Caco-2 (cell line): ENCODE measurements around the gene DQX1. TPM values are rescaled to one million over a fixed set of nuclear protein-coding genes. Genes with fewer than 3 reads are reported as not detected.
"Not testable (repeated sequence)": the region's sequence is repeated elsewhere in the genome, so short reads cannot be mapped to it uniquely, and the experiment has no call there.

Source experiments
- BruUV-seq: library from RNA; stranded (reverse); fragments of 400-500 nt; replicated peaks from 2 replicates; lab custom pipeline; 2021; lab: Mats Ljungman, UMichigan
- CTCF ChIA-PET: fragments of 300-600 bp; sonication (Branson Sonifier 250); formaldehyde crosslinking; loops from one replicate; lab custom pipeline; 2022; ENCODE audit warnings: antibody characterized with exemption; lab: Charles Lee
- POLR2A ChIA-PET: fragments of 300-600 bp; sonication (Branson Sonifier 250); formaldehyde crosslinking; loops from one replicate; lab custom pipeline; 2022; ENCODE audit warnings: antibody characterized with exemption; lab: Charles Lee
- DNase-seq, 2 experiments: peaks; one replicate each; pipeline versions ENCODE4 v3.0.0 to v3.0.0-alpha.2; 2020 to 2022
- H3K27me3 ChIP-seq: replicated peaks from 2 replicates; pipeline ENCODE4 v1.6.0; 2011; ENCODE audit warnings: low read length; ENCODE audit not compliant: control insufficient read depth, insufficient read depth
- H3K36me3 ChIP-seq: 2 replicates; pipeline ENCODE4 v1.5.1; 2011; ENCODE audit warnings: low read length; ENCODE audit not compliant: control insufficient read depth, insufficient read depth
- H3K4me1 ChIP-seq: fragments of 250-450 bp; sonication (Bioruptor Pico); 2 replicates; pipeline ENCODE4 v1.5.1; 2020; ENCODE audit warnings: mild to moderate bottlenecking
- H3K4me3 ChIP-seq: 2 replicates; pipeline ENCODE4 v1.5.1; 2011; ENCODE audit warnings: low read depth, mild to moderate bottlenecking, control low read depth, low read length
- H3K9me3 ChIP-seq: fragments of 250-450 bp; sonication (Bioruptor Pico); 2 replicates; pipeline ENCODE4 v1.5.1; 2020; ENCODE audit warnings: mild to moderate bottlenecking, moderate library complexity
- H3K27ac Mint-ChIP-seq: one replicate; pipeline ENCODE4 v1.8.0; 2022; ENCODE audit warnings: mixed read lengths; ENCODE audit not compliant: unreplicated experiment
- H3K27me3 Mint-ChIP-seq: one replicate; pipeline ENCODE4 v1.8.0; 2022; ENCODE audit warnings: mixed read lengths; ENCODE audit not compliant: insufficient read depth, unreplicated experiment
- H3K36me3 Mint-ChIP-seq: one replicate; pipeline ENCODE4 v1.8.0; 2022; ENCODE audit warnings: mild to moderate bottlenecking, mixed read lengths; ENCODE audit not compliant: insufficient read depth, unreplicated experiment
- H3K4me1 Mint-ChIP-seq: one replicate; pipeline ENCODE4 v1.8.0; 2022; ENCODE audit warnings: low read depth, mixed read lengths; ENCODE audit not compliant: unreplicated experiment
- H3K4me3 Mint-ChIP-seq: one replicate; pipeline ENCODE4 v1.8.0; 2022; ENCODE audit warnings: mild to moderate bottlenecking, moderate library complexity, mixed read lengths; ENCODE audit not compliant: unreplicated experiment
- H3K9me3 Mint-ChIP-seq: one replicate; pipeline ENCODE4 v1.8.0; 2022; ENCODE audit warnings: mixed read lengths; ENCODE audit not compliant: unreplicated experiment
- CTCF ChIP-seq, 2 experiments: fragments of 200-600 bp in 1 of 2; IDR thresholded peaks; 1 replicate in 1 of 2; 2 replicates in 1 of 2; pipeline versions ENCODE4 v1.5.1 to v1.8.0; 2011 to 2022; ENCODE audit warnings: antibody characterized with exemption in 1 of 2, control low read depth in 1 of 2, inconsistent platforms in 1 of 2, low read depth in 1 of 2, low read length in 1 of 2, mild to moderate bottlenecking in 1 of 2, moderate library complexity in 1 of 2; ENCODE audit not compliant: insufficient read depth in 1 of 2, severe bottlenecking in 1 of 2, unreplicated experiment in 1 of 2
- intact Hi-C: fragments of 100-400 bp; cut with micrococcal nuclease; formaldehyde crosslinking; loops from one replicate; pipeline ENCODE4 v1.10.0; 2022; ENCODE audit not compliant: unreplicated experiment
- total RNA-seq: library from RNA; stranded (reverse); gene quantifications from 2 replicates; pipeline ENCODE4 v1.2.3, GENCODE V29; 2022

Gene DQX1
- total RNA-seq, 1 experiment from 2014 or later, result 0.50 TPM

- H3K36me3 Mint-ChIP-seq, result no peaks in the 10 kb centered on the region
- DNase-seq, result no peak
- Histone ChIP-seq H3K36me3 (no peaks in the 10 kb centered on the region), H3K4me1 (no peaks in the 10 kb centered on the region), H3K9me3 (no peaks in the 10 kb centered on the region), H3K4me3 (no peak overlapping the region), H3K27me3 (no peaks in the 10 kb centered on the region)
- H3K4me1 Mint-ChIP-seq, result no peaks in the 10 kb centered on the region
- ChIA-PET CTCF (no interaction called here), POLR2A (interaction anchor here (0.6 kb wide), 1 partner anchor 22 kb away, joined by 3 read pairs; no protein-coding TSS in a partner anchor)
- no peak for TF ChIP-seq CTCF (IDR thresholded peaks at IDR 0.05; ENCODE audit: insufficient read depth in 1 of 2, low read depth in 1 of 2, low read length in 1 of 2, severe bottlenecking in 1 of 2, unreplicated experiment in 1 of 2)
- intact Hi-C loops, result no loop called here
- H3K27ac Mint-ChIP-seq, result no peak overlapping the region
- no peaks in the 10 kb centered on the region for H3K9me3 Mint-ChIP-seq
- H3K4me3 Mint-ChIP-seq, result no peak overlapping the region
- peaks cover 24% of the 10 kb centered on the region for H3K27me3 Mint-ChIP-seq
- BruUV-seq, result no TSS peak
These were observed 40.2 kb upstream of the DQX1 start for GRCh38 chr2:74566076-74566753.

- intact Hi-C loops, result no loop called here
- DNase-seq, result no peak
- CTCF ChIA-PET, result no interaction called here
- no peaks in the 10 kb centered on the region for H3K36me3 ChIP-seq
- TF ChIP-seq CTCF (IDR thresholded peaks at IDR 0.05; ENCODE audit: insufficient read depth in 1 of 2, low read depth in 1 of 2, low read length in 1 of 2, severe bottlenecking in 1 of 2, unreplicated experiment in 1 of 2), result no peak
- POLR2A ChIA-PET, result no interaction called here
- no peak overlapping the region for H3K4me3 ChIP-seq
- Mint-ChIP-seq H3K36me3 (no peaks in the 10 kb centered on the region), H3K27ac (no peak overlapping the region), H3K4me3 (no peak overlapping the region), H3K27me3 (peaks cover 24% of the 10 kb centered on the region), H3K9me3 (no peaks in the 10 kb centered on the region), H3K4me1 (peaks cover 6% of the 10 kb centered on the region)
- no peaks in the 10 kb centered on the region for H3K9me3 ChIP-seq
- no peaks in the 10 kb centered on the region; the same call in 1 of the 2 replicates for H3K27me3 ChIP-seq
- no TSS peak for BruUV-seq
- no peaks in the 10 kb centered on the region for H3K4me1 ChIP-seq
These were observed 38.2 kb upstream of the DQX1 start for GRCh38 chr2:74564222-74564621.

- H3K36me3 Mint-ChIP-seq, result no peaks in the 10 kb centered on the region
- no peak overlapping the region for H3K27ac Mint-ChIP-seq
- H3K4me1 Mint-ChIP-seq, result peaks cover 15% of the 10 kb centered on the region
- ChIA-PET POLR2A (no interaction called here), CTCF (no interaction called here)
- Histone ChIP-seq H3K4me1 (peaks cover 16% of the 10 kb centered on the region), H3K36me3 (no peaks in the 10 kb centered on the region), H3K9me3 (no peaks in the 10 kb centered on the region), H3K27me3 (no peaks in the 10 kb centered on the region; the same call in 1 of the 2 replicates), H3K4me3 (no peak overlapping the region)
- DNase-seq, result no peak
- intact Hi-C loops, result no loop called here
- BruUV-seq, result no TSS peak
- no peak overlapping the region for H3K4me3 Mint-ChIP-seq
- TF ChIP-seq CTCF (IDR thresholded peaks at IDR 0.05; ENCODE audit: insufficient read depth in 1 of 2, low read depth in 1 of 2, low read length in 1 of 2, severe bottlenecking in 1 of 2, unreplicated experiment in 1 of 2), result no peak
- H3K9me3 Mint-ChIP-seq, result no peaks in the 10 kb centered on the region
- H3K27me3 Mint-ChIP-seq, result peaks cover 15% of the 10 kb centered on the region
These were observed 36.2 kb upstream of the DQX1 start for GRCh38 chr2:74562126-74562775.

GRCh38 chr2:74561022-74561421 is 35.0 kb upstream of the DQX1 start:
- H3K27me3 ChIP-seq, H3K9me3 Mint-ChIP-seq, POLR2A ChIA-PET, CTCF ChIA-PET, H3K36me3 ChIP-seq, H3K27ac Mint-ChIP-seq, intact Hi-C loops, BruUV-seq, H3K9me3 ChIP-seq, DNase-seq, H3K4me3 Mint-ChIP-seq, H3K36me3 Mint-ChIP-seq, H3K4me3 ChIP-seq: not testable (repeated sequence)
- Mint-ChIP-seq H3K4me1 (peaks cover 15% of the 10 kb centered on the region), H3K27me3 (peaks cover 13% of the 10 kb centered on the region)
- peaks cover 16% of the 10 kb centered on the region for H3K4me1 ChIP-seq
